Right kidney (tissue), 1 donor: ENCODE data around the gene ATN1.

Source experiments
- DNase-seq: peaks from one replicate; pipeline ENCODE4 v3.0.0-alpha.2; 2016

The ATN1 gene

DNA sequence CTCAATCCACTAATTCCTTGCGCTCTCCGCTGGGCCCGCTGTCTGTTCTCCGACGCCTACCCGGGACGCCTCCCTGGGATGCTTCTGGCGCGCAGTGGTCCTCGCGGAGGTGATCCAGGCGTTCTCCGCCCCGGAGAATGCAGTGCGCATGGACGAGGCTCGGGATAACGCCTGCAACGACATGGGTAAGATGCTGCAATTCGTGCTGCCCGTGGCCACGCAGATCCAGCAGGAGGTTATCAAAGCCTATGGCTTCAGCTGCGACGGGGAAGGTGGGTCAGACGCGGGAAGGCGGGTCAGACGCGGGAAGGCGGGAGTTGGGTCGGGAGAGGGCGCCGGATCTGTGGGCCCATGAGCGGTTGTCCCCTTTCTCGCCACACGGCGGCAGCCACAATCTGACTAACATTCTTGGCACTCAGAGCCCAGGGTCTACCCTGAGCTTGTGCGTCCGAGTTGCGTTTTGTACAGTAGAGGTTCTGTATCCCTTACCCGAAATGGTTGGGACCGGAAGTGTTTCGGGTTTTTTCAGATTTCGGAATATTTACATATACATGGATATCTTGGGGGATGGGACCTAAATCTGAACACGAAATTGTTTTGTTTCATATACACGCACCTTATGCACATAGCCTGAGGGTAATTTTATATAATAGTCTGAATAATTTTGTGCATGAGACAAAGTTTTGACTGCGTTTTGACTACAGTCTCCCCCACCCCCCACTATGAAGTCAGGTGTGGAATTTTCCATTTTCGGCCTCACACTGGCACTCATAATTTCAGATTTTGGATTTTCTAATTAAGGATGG is 16.8 kb downstream of the ATN1 start:
- DNase-seq = peak; percentile 90

DNA sequence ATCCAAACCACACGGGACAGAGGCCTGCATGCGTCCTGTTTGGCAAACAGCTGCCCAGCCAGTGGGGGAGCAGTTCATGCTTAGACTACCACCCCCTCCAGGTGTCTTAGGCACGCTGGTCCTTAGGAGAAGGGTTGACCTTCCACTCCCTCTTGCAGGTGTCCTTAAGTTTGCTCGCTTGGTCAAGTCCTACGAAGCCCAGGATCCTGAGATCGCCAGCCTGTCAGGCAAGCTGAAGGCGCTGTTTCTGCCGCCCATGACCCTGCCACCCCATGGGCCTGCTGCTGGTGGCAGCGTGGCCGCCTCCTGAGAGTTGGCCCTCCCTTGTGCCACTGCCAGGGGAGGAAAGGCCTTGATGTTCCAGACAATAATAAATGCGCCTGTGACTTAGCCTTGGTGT is 17.9 kb downstream of the ATN1 start:
- no peak for DNase-seq

DNA sequence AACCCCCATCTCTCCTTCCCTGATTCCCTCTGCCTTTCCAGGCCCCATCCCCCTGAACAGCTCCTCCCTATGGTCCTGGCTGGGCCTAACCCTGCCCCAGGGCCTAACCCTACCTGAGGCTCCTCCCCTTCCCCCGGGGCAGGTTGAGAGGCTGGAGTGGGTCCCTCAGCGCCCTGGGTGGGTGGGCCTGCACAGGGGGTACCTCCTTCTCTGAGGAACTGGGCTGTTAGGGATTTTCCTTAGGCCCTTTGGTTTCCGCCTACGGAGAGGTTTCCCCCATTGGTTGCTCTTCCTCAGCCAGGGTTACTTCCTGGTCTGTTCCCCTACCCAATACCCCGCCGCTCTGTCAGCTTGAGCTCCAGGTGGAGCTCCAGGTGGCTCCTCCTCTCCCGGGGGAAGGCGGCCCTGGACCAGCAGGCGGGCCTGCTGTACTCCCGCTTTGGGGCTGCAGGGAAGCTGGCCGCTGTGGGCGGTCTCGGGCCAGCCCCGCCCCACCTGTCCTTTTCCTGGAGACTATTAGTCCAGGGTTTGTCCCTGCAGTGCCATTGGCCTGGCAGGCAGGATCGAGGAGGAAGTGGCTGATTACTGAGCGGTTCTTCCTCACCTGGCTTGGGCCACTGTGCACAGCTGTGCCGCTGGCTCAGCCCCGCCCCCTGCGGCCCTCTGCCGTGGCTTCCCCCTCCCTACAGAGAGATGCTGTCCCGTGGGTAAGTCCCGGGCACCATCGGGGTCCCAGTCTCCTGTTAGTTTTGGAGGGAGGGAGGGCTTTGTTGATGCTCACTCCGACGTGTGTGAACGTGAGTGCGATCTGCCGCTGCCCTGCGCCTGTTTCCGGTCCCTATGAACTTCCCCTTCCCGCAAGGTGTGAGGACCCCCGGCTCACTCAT is 18.5 kb downstream of the ATN1 start:
- peak; percentile 68 for DNase-seq

DNA sequence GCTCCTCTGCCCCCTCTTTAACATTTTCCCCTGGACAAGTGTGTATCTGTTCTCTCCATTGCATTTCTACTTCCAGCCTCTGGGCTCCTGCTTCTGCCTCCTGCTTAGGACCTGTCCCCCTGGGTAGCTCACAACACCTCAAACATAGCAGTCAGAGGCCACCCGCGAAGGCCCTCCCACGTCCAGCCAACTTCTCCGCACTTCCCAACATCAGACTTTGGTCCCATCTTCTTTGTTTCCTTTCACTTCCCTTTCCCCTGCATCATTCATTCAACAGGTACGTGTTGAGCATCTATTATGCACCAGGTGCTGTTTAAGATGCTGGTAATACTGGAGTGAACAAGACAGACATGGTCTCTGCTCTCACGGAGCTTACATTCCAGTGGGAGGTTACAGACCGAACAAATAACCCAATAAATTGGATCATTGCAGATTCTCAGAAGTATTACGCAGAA is 19.2 kb downstream of the ATN1 start:
- DNase-seq = no peak

DNA sequence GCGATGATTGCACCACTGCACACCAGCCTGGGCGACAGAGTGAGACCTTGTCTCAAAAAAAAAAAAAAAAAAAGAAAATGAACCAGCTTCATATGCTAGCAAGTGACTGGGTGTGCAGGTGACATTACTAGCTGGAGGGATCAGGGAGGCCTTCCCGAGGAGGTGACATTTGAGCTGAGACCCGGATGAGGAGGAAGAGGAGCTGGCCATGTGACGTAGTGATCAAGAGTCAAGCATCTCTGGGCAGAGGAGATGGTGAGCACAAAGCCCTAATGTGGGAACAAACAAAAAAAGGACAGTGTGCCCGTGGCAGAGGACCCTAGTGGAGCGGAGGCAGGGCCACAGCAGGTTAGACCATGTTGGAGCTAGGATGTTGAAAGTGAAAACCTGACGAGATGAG is 19.9 kb downstream of the ATN1 start:
- no peak for DNase-seq

DNA sequence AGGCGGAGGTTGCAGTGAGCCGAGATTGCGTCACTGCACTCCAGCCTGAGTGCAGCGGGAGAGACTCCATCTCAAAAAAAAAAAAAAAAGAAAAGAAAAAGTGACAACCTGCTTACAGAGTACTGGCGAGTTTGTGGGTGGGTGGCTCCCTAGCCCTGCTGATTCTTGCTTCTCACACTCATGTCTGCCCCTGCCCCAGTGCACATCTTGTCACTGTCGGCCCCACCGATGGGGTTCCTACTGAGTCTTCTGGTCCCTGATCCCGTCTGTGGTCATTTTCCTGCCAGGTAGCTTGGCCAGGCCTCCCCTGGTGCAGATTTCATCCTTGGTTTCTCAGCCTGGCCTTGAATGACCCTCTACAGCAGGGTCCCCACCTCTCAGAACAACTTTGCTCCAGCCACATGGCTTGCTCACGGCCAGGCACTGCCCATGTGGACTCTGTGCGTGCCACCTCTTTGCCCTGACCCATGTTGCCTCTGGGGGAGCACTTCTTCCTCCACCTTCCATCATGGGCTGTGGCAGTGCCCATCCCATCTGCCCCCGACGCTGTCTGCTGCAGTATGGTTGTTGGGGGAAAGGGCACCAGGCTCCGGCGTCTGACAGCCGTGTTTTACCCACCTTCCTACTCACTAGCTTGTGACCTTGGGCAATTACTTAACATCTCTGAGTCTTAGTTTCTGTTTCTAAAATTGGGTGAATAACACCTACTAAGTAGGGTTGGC is 21.3 kb downstream of the ATN1 start:
- DNase-seq = no peak

DNA sequence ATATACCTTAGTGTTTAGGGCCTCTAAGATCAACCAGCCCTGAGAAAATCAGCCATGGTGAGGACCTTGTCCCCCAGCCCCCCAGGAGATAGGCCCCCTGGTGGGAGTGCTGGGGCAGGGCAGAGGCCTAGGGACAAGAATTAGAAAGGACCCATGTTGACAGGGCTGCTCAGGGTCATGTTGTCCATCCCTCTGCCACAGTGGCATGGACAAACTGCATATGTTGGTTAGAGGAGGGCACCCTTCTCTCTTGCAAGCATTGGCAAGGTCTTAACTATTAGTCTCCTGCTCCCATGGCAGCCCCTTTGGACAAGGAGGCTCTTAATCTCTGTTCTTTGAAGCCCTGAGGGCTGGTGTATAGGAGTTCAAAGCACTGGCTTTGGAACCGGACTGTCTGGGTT is 22.6 kb downstream of the ATN1 start:
- no peak for DNase-seq

DNA sequence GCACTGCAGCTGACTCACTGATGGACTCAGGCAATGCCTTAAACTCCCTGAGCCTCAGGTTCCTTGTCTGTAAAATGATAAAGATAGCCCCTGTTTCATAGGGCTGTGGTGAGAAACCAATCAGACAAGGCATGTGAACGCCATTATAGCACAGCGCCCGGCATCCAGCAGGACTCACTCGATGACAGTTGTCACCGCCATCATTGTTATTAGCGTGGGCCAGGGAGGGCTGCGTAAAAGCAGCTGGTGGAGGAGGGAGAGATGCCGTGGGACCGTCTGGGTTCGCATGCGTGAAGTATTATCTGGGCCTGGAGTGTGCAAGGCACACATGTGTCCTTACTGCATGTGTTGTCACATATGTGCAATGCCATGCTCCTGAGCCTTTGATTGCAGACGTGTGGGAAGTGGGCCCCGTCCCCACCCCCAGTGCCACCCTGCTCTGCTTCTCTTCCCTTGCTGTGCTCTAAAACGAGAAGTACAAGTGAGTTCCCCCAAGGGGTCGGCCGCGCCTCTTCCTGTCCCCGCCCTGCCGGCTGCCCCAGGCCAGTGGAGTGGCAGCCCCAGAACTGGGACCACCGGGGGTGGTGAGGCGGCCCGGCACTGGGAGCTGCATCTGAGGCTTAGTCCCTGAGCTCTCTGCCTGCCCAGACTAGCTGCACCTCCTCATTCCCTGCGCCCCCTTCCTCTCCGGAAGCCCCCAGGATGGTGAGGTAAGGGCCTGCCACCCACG is 23.2 kb downstream of the ATN1 start, which contains the start of gene PTPN6:
Gene PTPN6 (plus strand): TSS at position 546 of the 730 bp plus-strand sequence. CDS start 157 bp downstream, at position 703.
- DNase-seq = no peak

DNA sequence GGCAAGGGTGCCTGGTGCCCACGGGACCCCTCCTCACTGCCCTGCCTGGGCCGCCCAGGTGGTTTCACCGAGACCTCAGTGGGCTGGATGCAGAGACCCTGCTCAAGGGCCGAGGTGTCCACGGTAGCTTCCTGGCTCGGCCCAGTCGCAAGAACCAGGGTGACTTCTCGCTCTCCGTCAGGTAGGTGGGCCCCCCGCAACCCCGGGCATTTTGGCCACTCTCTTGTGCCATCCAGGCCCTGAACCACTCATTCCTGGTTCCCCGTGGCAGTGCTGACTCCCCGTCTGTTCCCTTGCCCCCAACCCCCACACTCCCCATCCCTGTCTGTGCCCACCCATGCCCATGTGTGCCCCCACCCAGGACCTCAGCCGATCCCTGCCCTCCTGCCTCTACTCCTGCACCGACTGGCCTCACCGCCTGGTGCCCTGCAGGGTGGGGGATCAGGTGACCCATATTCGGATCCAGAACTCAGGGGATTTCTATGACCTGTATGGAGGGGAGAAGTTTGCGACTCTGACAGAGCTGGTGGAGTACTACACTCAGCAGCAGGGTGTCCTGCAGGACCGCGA is 23.9 kb downstream of the ATN1 start:
- DNase-seq = no peak

DNA sequence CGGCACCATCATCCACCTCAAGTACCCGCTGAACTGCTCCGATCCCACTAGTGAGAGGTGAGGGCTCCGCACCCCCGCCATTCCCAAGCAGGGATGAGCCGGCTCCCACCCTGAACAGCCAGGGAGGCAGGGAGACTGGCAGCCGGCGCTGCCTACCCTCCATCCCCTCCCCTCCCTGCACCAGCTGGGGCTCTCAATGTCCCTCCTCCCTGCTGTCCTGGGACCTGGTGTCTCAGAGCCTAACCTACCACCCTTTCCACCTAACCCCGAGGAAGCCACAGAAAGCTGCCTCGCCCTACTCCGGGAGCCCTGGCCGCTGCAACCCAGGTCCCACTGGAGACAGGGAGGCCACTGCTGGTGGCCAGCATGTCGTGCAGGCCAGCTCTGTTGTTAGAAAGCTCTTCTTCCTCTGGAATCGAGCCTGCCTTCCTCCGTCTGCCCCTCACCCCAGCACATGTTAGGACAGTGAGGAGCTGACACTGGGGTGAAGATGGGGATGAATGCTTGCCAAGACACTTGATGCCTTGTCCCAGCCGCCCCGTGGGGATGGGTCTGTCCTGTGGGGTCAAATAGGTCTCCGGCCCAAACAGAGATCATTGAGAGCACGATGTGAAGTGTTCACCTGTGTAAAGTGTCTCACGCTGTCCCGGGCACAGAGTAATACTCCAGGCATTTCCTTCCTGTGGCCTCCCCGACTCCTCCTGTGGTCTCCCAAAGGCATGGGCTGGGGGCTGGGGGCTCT is 24.5 kb downstream of the ATN1 start:
- no peak for DNase-seq

DNA sequence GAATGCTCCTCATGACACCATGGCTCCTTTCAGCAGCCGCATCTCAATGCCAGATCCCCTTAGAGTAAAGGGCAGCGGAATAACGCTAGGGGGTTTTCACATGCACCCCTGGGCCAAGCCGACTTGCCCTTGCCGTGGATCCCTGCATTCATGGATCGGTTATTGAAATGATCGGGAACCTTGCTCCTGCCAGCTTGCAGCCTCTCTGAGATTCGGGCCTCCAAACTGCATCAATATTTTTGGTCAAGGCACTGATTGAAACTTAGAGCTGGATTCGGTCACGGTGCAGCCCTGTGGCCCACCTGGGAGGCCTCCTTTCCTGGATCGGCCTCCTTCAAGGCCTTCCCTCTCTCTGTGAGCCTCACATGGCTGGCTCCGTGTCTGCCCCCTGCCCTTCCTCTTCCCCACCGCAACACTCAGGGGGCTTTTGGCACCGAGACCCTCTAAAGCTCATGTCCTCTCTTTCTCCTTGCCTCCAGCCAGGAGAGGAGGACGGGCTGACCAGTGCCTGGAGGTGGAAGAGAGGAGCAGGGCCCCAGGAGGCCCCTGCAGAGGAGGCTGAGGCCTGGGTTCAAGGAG is 25.2 kb downstream of the ATN1 start:
- no peak for DNase-seq

DNA sequence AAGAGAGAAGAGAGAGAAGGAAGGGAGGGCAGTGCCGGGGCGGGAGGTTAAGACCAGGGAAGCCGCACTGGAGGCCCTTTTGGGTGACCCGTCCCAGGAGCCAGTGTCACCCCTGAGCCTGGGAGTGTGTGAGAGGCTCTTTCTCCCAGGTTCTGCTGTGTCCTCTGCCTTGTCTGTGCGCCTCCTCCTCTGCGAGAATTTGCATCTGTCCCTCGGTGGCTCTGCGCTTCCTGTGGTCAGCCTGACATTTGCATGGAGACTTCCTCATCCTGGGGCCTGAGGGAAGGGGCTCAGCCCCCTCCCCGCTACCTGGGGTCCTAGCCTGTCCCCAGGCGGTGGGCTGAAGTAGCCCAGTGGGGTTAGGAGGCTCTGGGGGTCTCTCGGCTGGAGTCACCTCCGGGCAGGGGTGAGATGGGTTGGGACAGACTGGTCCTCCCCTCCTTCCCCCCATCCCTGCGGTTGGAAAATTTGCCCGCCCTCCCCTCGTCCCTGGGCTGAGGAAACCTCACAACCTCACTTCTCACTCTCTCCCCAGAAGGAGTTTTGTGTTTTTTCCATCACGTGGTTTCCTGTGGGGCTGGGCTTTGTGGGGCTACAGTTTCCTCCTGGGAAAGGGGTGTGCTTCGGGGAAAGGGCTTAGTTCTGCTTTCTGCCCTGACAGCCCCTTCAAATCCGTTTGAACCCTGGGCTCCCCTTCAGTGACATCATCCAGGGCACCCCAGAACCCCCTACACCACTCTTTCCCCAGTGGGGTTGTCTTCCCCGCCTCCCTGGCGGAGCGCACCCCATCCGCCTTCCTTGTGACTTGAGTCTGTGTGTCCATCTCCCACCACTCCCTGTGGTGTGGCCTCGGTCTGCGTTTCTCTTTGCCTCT is 25.9 kb downstream of the ATN1 start:
- DNase-seq = no peak

DNA sequence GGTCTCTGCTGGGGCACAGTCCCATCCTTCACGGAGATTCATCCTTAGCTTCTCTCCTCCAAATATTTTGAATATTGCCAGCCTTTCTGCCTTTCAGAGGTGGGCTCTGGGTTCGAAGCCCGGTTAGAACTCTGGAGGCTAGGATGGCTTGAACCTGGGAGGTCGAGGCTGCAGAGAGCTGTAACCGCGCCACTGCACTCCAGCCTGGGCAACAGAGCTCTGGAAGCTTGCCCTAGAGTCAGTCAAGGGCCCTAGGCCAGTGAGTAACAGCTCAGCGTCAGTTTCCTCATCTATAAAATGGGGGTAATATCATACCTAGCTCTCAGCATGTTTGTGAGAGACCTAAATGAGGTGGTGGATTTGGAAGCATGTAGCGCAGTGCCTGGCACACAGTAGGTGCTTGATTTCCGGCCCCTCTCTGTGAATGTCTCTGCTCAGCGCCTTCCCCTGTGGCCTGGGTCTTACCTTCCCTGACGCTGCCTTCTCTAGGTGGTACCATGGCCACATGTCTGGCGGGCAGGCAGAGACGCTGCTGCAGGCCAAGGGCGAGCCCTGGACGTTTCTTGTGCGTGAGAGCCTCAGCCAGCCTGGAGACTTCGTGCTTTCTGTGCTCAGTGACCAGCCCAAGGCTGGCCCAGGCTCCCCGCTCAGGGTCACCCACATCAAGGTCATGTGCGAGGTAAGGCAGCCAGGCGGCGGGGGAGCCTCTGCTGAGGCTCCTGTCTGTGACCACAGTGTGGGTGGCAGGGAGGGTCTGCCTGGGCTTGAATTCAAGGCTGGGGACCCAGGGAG is 26.8 kb downstream of the ATN1 start:
- no peak for DNase-seq

DNA sequence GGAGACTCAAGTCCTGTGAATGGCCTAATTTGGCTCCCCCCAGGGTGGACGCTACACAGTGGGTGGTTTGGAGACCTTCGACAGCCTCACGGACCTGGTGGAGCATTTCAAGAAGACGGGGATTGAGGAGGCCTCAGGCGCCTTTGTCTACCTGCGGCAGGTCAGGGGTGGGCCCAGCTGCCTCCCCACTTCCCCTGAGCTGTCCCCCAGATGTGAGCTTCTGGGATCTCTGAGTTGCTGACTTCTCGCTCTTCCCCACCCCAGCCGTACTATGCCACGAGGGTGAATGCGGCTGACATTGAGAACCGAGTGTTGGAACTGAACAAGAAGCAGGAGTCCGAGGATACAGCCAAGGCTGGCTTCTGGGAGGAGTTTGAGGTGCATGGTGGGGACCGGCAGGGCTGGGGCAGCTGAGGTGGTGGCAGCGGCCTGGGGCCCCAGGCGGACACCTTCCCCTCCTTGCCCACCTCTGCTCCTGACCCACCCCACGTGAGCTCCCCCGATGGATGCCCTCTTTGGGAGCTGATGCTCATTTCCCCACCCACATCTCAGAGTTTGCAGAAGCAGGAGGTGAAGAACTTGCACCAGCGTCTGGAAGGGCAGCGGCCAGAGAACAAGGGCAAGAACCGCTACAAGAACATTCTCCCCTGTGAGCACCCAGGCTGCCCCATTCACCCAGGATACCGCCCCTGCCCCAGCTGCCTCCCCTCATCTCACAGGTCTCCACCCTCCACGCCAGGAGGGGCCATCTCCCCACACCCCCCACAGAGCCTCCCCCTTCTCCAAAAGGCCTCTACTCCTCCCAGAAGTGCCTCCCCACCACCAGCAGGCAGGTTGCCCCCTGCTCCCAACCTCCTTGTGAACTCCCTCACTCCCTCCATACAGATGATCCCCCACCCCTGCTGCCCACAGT is 27.6 kb downstream of the ATN1 start:
- no peak for DNase-seq

DNA sequence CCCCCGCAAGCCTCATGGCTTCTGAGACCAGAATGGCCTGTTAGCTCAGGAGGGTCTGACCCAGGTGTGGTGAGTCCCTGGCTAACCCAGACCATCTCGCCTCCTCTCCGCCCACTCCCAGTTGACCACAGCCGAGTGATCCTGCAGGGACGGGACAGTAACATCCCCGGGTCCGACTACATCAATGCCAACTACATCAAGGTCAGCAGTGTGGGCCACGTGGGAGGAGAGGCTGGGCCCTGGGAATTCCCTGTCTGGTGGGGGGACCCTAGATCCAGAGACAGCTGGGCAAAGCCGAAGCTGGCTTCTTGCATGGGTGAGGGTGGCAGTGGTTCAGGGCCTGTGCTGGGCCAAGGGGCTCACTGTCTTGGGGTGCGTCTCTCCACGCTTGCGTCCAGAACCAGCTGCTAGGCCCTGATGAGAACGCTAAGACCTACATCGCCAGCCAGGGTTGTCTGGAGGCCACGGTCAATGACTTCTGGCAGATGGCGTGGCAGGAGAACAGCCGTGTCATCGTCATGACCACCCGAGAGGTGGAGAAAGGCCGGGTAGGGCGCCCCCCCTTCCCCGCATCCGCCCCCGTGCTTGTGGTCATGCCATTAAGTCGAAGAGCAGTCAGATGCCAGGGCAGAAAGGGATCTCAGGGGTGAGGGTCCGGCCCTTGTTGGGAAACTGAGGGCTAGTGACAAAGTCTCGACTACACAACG is 28.4 kb downstream of the ATN1 start:
- no peak for DNase-seq

DNA sequence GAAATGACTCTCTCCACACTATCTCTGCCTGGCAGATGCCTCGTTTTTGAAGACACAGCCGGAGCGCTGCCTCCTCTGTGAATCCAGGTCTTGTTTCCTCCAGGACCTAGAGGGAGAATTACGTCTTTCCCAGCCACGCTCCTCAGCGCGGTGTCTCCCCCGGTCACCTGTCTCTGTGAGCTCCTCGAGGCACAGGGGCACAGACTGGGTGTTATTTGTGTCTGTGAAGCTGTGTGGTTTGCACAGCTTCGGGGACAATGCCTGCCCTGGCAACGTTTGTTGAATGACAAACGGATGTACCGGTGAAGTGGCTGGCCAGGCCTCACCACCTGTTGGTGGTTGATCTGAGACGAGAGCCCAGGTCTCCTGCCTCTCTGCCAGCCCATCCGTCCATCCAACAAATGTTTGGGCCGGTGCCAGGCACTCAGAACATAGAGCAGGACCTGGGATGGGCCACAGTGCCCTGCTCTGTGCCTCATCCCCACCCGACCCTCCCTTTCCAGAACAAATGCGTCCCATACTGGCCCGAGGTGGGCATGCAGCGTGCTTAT is 29.5 kb downstream of the ATN1 start:
- DNase-seq = no peak
